GM12801 (cell line): Measurements from ENCODE around the gene CCDC7.

ENCODE experiments used
- TF ChIP-seq, protein P1 (sequence below): IDR thresholded peaks from one replicate; pipeline ENCODE4 v1.5.1; 2011; ENCODE audit warnings: control low read depth; ENCODE audit not compliant: insufficient read length; ENCODE audit errors: extremely low read depth

The CCDC7 gene

DNA sequence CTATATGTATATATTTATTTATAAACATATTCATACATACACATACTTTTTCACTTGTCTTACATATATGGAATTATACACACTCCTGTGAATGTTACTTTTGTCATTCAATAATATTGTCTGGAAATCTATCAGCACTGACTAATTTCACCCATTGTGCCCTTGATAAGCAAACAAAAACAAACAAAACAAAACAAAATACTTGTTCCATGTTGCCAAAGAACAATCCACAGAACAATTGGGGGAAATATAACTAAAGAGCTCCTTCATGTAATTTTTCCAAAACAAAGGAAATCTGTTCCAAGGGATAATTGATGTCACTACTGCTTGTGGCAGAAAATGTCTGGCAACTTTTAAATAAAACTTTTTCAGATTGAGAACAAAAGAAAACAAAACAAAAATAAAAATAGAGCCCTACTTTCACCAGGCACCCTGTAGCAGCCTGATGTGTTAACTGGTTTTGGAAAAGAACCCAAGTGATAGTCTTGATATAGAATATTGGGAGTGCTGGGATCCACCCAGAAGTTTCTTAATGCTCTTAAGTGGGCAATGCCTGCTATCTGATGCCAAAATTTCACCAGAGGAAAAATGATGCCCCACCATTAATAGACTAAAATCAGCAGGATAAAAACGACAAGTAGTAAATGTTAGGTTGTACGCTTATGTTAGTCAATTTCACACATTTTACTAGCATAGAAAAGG is 34.0 kb upstream of the CCDC7 start:
- TF ChIP-seq, protein P1, sequence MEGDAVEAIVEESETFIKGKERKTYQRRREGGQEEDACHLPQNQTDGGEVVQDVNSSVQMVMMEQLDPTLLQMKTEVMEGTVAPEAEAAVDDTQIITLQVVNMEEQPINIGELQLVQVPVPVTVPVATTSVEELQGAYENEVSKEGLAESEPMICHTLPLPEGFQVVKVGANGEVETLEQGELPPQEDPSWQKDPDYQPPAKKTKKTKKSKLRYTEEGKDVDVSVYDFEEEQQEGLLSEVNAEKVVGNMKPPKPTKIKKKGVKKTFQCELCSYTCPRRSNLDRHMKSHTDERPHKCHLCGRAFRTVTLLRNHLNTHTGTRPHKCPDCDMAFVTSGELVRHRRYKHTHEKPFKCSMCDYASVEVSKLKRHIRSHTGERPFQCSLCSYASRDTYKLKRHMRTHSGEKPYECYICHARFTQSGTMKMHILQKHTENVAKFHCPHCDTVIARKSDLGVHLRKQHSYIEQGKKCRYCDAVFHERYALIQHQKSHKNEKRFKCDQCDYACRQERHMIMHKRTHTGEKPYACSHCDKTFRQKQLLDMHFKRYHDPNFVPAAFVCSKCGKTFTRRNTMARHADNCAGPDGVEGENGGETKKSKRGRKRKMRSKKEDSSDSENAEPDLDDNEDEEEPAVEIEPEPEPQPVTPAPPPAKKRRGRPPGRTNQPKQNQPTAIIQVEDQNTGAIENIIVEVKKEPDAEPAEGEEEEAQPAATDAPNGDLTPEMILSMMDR, result no peak

DNA sequence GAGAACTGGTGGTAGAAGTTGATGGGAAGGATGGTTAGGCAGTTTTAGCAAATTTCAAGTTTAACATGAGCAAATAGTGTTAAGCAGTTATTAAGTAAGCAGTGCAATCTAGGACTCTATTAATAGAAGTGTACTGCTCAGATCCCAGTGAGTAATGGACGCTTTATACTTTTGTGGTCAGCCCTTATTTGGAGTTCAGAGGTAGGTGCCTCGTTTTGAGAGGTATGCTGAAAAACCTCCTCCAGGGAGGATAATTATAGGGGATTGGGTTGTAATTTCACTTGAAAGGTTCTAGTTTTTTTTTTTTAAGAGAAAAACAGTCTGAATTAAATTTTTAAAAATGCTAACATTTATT is 33.5 kb upstream of the CCDC7 start:
- TF ChIP-seq, protein P1, result no peak

DNA sequence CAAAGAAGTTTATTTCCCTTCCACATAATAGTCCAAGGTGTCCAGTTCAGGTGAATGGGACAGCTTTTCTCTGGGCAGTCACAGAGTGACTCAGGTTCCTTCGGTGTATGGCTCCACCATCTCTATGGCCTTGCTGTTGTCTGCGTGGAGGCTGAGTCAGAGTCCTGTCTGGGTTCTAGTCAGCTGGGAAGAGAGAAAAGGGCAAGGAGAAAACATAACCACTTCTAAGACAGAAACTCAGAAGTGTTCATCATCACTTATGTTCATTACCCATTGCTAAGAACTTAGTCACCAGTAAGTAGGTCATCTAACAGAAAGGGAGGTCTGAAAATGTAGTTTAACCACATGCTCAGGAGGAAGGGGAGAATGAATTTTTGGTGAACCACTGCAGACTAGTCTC is 32.4 kb upstream of the CCDC7 start:
- TF ChIP-seq, protein P1, result no peak

DNA sequence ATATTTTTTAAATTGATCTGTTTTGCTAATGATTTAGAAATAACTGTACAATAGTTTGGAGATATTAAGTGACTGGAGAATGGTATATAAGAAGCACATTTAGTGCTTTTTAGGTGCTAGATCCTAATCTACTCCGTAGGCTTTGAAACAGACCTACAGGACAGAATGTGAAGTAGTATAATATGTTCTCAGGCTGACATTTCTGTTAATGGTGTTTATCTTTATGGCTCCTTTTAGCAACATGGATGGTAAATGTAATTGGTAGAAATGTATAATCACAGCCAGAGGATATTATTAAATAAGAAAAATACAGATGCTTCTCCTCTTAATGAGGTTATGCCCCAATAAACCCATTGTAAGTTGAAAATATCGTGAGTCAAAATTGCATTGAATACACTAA is 30.6 kb upstream of the CCDC7 start:
- TF ChIP-seq, protein P1, result no peak

DNA sequence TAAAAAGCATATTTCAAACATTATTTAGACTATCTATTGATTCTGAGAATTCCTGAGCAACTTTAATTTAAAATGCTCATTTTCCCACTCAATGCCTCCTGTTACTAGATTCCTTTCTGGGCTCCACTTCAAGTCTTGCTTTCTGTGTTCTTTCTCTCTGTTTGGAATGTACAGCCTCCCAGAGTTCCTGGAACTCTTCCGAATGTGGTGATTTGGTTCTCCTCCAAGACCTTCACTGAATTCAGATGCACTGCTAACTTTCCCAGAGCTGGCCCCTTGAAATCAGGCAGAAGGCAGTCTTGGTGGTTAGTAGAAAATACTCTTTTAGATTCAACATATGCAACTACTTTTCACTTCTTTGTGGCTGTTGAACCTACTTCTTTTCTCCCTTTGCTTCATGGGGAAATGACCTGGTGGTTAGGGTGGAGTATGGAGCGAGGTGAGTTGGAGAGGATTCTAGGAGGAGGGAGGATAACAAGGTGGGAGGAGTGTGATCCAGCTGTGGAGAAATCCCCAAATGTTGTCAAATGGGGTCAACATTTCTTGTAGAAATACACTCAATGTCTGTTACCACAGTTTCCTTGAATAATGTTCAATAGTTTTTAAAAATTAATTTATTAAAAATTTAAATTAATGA is 27.9 kb upstream of the CCDC7 start:
- TF ChIP-seq, protein P1, result no peak

DNA sequence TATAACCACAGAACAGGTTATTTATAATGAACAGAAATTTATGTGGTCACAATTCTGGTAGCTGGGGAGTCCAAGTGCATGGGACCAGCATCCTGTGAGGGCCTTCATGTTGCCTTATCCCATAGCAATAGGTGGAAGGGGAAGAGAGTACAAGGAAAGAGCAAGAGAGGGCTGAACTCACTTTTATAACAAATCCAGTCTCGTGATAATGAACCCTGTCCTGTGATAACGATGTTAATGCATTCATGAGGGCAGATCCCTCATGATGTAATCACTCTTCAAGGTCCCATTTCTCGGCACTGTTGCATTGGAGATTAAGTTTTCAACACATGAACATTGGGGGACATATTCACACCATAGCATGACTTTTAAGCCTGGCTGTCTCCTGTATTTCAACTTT is 27.4 kb upstream of the CCDC7 start:
- TF ChIP-seq, protein P1, result no peak

DNA sequence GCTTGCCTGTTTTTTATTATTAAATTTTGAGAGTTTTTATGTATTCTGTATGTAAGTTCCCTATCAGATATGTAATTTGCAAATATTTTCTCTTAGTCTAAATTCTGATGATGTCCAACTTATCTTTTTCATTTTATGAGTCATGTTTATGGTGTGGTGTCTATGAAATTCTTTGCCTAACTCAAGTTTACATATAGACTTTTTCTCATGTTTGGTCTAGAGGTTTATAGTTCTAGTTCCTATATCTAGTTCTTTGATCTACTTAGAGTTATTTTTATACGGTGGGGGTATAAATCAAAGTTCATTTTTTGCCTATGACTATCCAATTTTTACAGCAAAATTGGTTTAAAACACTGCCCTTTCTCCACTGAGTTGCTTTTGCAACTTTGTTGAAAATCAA is 26.3 kb upstream of the CCDC7 start:
- TF ChIP-seq, protein P1, result no peak
